ENCODE data around the gene EMP2. TPM values are rescaled to one million over a fixed set of nuclear protein-coding genes. Genes with fewer than 3 reads are reported as not detected.
A peak's percentile ranks its signal among the peaks of the same experiment; 100 is the strongest.

Gene EMP2
- polyA plus RNA-seq, 3 donors = not detected

DNA sequence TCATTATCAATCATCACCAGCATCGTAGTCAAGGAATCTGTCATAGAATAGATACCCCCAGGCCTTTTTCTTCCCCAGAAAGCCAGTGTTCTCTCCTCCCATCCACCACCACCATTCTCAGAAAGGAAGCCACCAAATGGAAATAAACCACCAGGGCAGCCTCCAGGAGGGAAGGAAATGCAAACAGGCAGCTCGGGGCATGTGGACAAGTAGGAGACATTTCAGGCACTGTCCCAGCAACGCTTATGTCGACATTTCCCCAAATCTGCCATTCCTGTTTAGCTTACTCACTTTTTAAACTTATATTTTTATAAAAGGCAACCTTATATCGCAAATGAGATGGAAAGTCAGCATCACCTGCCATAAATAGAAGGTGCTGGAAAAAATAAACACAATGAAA lies 15.8 kb downstream of the EMP2 start:
- H3K9me3 ChIP-seq (replicated peaks in 1 of 2; ENCODE audit: control insufficient read depth in 1 of 2, insufficient read depth in 1 of 2, low read length in 2 of 2) = peaks cover 0 to 6% of the 10 kb centered on the region in 2 donors
- H2AFZ ChIP-seq (ENCODE audit: insufficient read depth, low read depth, low read length, poor library complexity, severe bottlenecking) = peak overlapping the region; percentile 5
- no peak overlapping the region for H3K4me2 ChIP-seq (replicated peaks; ENCODE audit: extremely low read depth, low read length, poor library complexity, severe bottlenecking)
- no peak overlapping the region for H3K9ac ChIP-seq (ENCODE audit: insufficient read depth, low read length, poor library complexity, severe bottlenecking)
- no peaks in the 10 kb centered on the region for H3K36me3 ChIP-seq (replicated peaks in 1 of 2; ENCODE audit: control insufficient read depth in 1 of 2, insufficient read depth in 2 of 2, low read length in 2 of 2)
- no peak overlapping the region for H3K4me3 Mint-ChIP-seq
- no peaks in the 10 kb centered on the region for H4K20me1 ChIP-seq (ENCODE audit: insufficient read depth, low read length)
- no peak for TF ChIP-seq CTCF (IDR thresholded peaks at IDR 0.05)
- no peaks in the 10 kb centered on the region for H3K79me2 ChIP-seq (ENCODE audit: insufficient read depth, low read length)
- peak overlapping the region in 2 of 7 donors; percentile 21 to 69 for H3K27ac Mint-ChIP-seq
- no peak overlapping the region for H3K4me3 ChIP-seq (replicated peaks in 1 of 3; ENCODE audit: low read depth in 2 of 3, low read length in 3 of 3)
- H3K27me3 Mint-ChIP-seq (ENCODE audit: low read depth in 3 of 3) = peaks cover 0 to 12% (median 7%) of the 10 kb centered on the region in 3 donors
- no peak for DNase-seq
- H3K27me3 ChIP-seq (ENCODE audit: control insufficient read depth in 2 of 2, insufficient read depth in 2 of 2, low read length in 2 of 2) = no peaks in the 10 kb centered on the region
- 0% methylated on average over 1 of the region's 5 CpGs for WGBS (ENCODE audit: insufficient coverage)
- intact Hi-C loops (cut with micrococcal nuclease) = no loop called here
- no peak overlapping the region for H3K27ac ChIP-seq (ENCODE audit: low read depth in 1 of 2, low read length in 2 of 2)
- H3K36me3 Mint-ChIP-seq = no peaks in the 10 kb centered on the region
- H3K4me1 Mint-ChIP-seq = peaks cover 12% of the 10 kb centered on the region
- H3K4me1 ChIP-seq (ENCODE audit: control insufficient read depth in 1 of 2, insufficient read depth in 2 of 2, low read length in 2 of 2) = peaks cover 7 to 18% of the 10 kb centered on the region in 2 donors
- peaks cover 0 to 9% (median 3%) of the 10 kb centered on the region in 7 donors for H3K9me3 Mint-ChIP-seq

GRCh38 chr16:10562361-10562899 lies 18.0 kb downstream of the EMP2 start:
- H3K27ac Mint-ChIP-seq = peak overlapping the region in 1 of 7 donors; percentile 30
- no peak for TF ChIP-seq CTCF (IDR thresholded peaks at IDR 0.05)
- peaks cover 2 to 13% (median 7%) of the 10 kb centered on the region in 3 donors for H3K27me3 Mint-ChIP-seq (ENCODE audit: low read depth in 3 of 3)

More at GRCh38 chr16:10562361-10562899, 18.0 kb downstream of the EMP2 start:
- Mint-ChIP-seq H3K36me3 (no peaks in the 10 kb centered on the region), H3K4me3 (no peak overlapping the region), H3K4me1 (peaks cover 12% of the 10 kb centered on the region), H3K9me3 (peaks cover 0 to 9% (median 3%) of the 10 kb centered on the region in 7 donors)
- H3K36me3 ChIP-seq (replicated peaks in 1 of 2; ENCODE audit: control insufficient read depth in 1 of 2, insufficient read depth in 2 of 2, low read length in 2 of 2) = no peaks in the 10 kb centered on the region
- H3K9me3 ChIP-seq (replicated peaks in 1 of 2; ENCODE audit: control insufficient read depth in 1 of 2, insufficient read depth in 1 of 2, low read length in 2 of 2) = peaks cover 0 to 6% of the 10 kb centered on the region in 2 donors
- no peak overlapping the region for H2AFZ ChIP-seq (ENCODE audit: insufficient read depth, low read depth, low read length, poor library complexity, severe bottlenecking)
- no peaks in the 10 kb centered on the region for H3K79me2 ChIP-seq (ENCODE audit: insufficient read depth, low read length)
- no peak for DNase-seq
- no peaks in the 10 kb centered on the region for H4K20me1 ChIP-seq (ENCODE audit: insufficient read depth, low read length)
- no peaks in the 10 kb centered on the region for H3K27me3 ChIP-seq (ENCODE audit: control insufficient read depth in 2 of 2, insufficient read depth in 2 of 2, low read length in 2 of 2)
- H3K4me1 ChIP-seq (ENCODE audit: control insufficient read depth in 1 of 2, insufficient read depth in 2 of 2, low read length in 2 of 2) = peaks cover 7 to 18% of the 10 kb centered on the region in 2 donors
- no peak overlapping the region for H3K27ac ChIP-seq (ENCODE audit: low read depth in 1 of 2, low read length in 2 of 2)
- no peak overlapping the region for H3K9ac ChIP-seq (ENCODE audit: insufficient read depth, low read length, poor library complexity, severe bottlenecking)
- intact Hi-C loops (cut with micrococcal nuclease) = no loop called here
- H3K4me3 ChIP-seq (replicated peaks in 1 of 3; ENCODE audit: low read depth in 2 of 3, low read length in 3 of 3) = no peak overlapping the region
- H3K4me2 ChIP-seq (replicated peaks; ENCODE audit: extremely low read depth, low read length, poor library complexity, severe bottlenecking) = no peak overlapping the region
